Suprapubic skin (tissue), 4 donors: ENCODE measurements around the gene FAU. TPM values are rescaled to one million over a fixed set of nuclear protein-coding genes. Genes with fewer than 3 reads are reported as not detected.

Experiments
- DNase-seq, 2 donors: peaks; one replicate each; pipeline ENCODE4 v3.0.0-alpha.2; 2019; ENCODE audit warnings: low spot score in 2 of 2
- H3K27ac ChIP-seq: fragments of 200-600 bp; sonication (generic); one replicate; pipeline ENCODE4 v1.5.1; 2019
- H3K27me3 ChIP-seq: fragments of 200-600 bp; sonication (generic); one replicate; pipeline ENCODE4 v1.5.1; 2019
- H3K36me3 ChIP-seq: fragments of 200-600 bp; sonication (generic); one replicate; pipeline ENCODE4 v1.5.1; 2019
- H3K4me1 ChIP-seq: fragments of 200-600 bp; sonication (generic); one replicate; pipeline ENCODE4 v1.5.1; 2019
- H3K4me3 ChIP-seq: fragments of 200-600 bp; sonication (generic); one replicate; pipeline ENCODE4 v1.5.1; 2019; ENCODE audit warnings: mild to moderate bottlenecking
- H3K9me3 ChIP-seq: fragments of 200-600 bp; sonication (generic); one replicate; pipeline ENCODE4 v1.5.1; 2019
- EP300 ChIP-seq: sonication (generic); formaldehyde crosslinking; IDR thresholded peaks from one replicate; pipeline ENCODE4 v1.6.1; 2017; ENCODE audit warnings: antibody characterized with exemption
- POLR2A ChIP-seq, 2 donors: fragments of 450-650 bp; IDR thresholded peaks; one replicate each; pipeline ENCODE4 v1.6.1; 2017; ENCODE audit warnings: antibody characterized with exemption in 2 of 2, mild to moderate bottlenecking in 2 of 2, moderate library complexity in 2 of 2
- POLR2AphosphoS5 ChIP-seq, 3 donors: sonication (generic); formaldehyde crosslinking; IDR thresholded peaks; one replicate each; pipeline ENCODE4 v1.6.1; 2017; ENCODE audit warnings: antibody characterized with exemption in 3 of 3
- WGBS: methylation state at CpG from one replicate; pipeline ENCODE4 v1.1.5; 2018; 5-methylcytosine and 5-hydroxymethylcytosine counted together
- total RNA-seq, 4 donors: library from RNA; depleted of rRNA; stranded (reverse); fragments of >200 nt; gene quantifications; one replicate each; pipeline ENCODE4 v1.1.0, GENCODE V29; 2016
- TF ChIP-seq, protein P1 (sequence below), 2 donors: fragments of 200-600 bp in 1 of 2; fragments of 450-650 bp in 1 of 2; sonication (generic) in 1 of 2; IDR thresholded peaks; one replicate each; pipeline ENCODE4 v1.5.1; 2016 to 2019; ENCODE audit warnings: antibody characterized with exemption in 2 of 2, mild to moderate bottlenecking in 1 of 2, moderate library complexity in 1 of 2

The FAU gene
- total RNA-seq, 4 donors from 2014 or later: 584 to 609 (median 602) TPM

GRCh38 chr11:65134952-65135632 lies 13.2 kb upstream of the FAU start:
- WGBS: 1% methylated on average over 24 of the region's 24 CpGs
- Histone ChIP-seq H3K4me1 (peaks cover 34% of the 10 kb centered on the region), H3K9me3 (no peaks in the 10 kb centered on the region), H3K36me3 (peaks cover 24% of the 10 kb centered on the region), H3K27me3 (no peaks in the 10 kb centered on the region), H3K27ac (peak overlapping the region; percentile 98), H3K4me3 (peak overlapping the region; percentile 80)
- DNase-seq: peak; percentile 94 to 95
- TF ChIP-seq, protein P1, sequence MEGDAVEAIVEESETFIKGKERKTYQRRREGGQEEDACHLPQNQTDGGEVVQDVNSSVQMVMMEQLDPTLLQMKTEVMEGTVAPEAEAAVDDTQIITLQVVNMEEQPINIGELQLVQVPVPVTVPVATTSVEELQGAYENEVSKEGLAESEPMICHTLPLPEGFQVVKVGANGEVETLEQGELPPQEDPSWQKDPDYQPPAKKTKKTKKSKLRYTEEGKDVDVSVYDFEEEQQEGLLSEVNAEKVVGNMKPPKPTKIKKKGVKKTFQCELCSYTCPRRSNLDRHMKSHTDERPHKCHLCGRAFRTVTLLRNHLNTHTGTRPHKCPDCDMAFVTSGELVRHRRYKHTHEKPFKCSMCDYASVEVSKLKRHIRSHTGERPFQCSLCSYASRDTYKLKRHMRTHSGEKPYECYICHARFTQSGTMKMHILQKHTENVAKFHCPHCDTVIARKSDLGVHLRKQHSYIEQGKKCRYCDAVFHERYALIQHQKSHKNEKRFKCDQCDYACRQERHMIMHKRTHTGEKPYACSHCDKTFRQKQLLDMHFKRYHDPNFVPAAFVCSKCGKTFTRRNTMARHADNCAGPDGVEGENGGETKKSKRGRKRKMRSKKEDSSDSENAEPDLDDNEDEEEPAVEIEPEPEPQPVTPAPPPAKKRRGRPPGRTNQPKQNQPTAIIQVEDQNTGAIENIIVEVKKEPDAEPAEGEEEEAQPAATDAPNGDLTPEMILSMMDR (IDR thresholded peaks at IDR 0.05): no peak
- TF ChIP-seq POLR2AphosphoS5 (IDR thresholded peaks at IDR 0.05): peak in 2 of 3 donors; percentile 26 to 57

DNA sequence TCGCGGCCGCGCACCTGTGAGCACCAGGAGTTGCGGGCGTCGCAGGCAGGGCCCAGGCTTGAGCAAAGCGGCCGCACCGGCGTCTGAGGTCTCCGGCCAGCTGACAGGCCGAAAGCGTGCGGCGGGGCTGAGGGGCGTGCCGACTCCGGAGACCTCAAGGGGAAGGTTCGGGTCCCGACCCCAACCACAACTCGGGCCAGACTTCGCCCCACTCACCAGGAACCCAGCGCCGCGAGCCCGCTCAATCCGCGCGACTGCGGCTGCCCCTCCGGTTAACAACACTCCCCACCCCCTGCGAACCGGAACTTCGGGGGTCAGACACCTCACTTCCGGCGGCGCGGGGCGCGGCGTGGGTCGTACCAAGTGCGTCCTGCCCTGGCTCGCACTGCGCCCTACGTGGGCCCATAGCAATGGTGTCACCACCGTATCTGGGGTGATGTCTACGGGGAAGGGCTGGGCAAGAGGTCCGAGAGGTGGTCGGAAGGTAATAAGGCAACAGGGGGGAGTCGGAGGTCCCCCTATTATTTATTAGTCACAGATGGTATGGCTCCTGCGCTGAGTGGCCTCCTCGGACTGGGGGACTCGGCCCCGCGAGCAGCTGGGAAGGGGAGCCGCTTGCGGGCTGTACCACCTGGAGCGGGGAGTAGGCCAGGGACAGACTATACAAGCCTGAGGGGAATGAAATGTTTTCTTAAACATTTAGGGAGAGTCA lies 12.5 kb upstream of the FAU start, which contains the start of gene SYVN1:
Gene SYVN1 (minus strand): TSS at position 280 of the 712 bp plus-strand sequence. CDS start 918 bp downstream, outside the sequence.
- peaks cover 34% of the 10 kb centered on the region for H3K4me1 ChIP-seq
- H3K4me3 ChIP-seq: peak within 1 kb of the TSS; percentile 80
- TF ChIP-seq, protein P1 (IDR thresholded peaks at IDR 0.05): no peak
- peak; percentile 85 to 94 for TF ChIP-seq POLR2A (IDR thresholded peaks at IDR 0.05)
- TF ChIP-seq POLR2AphosphoS5 (IDR thresholded peaks at IDR 0.05): peak; percentile 75 to 99 (median 95)
- H3K27ac ChIP-seq: peak within 1 kb of the TSS; percentile 98
- WGBS: 5% methylated on average over 10 of the region's 60 CpGs
- peak; percentile 94 to 97 for DNase-seq
- peaks cover 31% of the 10 kb centered on the region for H3K36me3 ChIP-seq
- H3K9me3 ChIP-seq: no peaks in the 10 kb centered on the region
- no peaks in the 10 kb centered on the region for H3K27me3 ChIP-seq

GRCh38 chr11:65133724-65134123 lies 11.8 kb upstream of the FAU start:
- DNase-seq: peak in 1 of 2 donors; percentile 72
- WGBS: under 1% methylated on average over 15 of the region's 20 CpGs
- Histone ChIP-seq H3K27ac (peak overlapping the region; percentile 98), H3K4me1 (peaks cover 34% of the 10 kb centered on the region), H3K27me3 (no peaks in the 10 kb centered on the region), H3K4me3 (peak overlapping the region; percentile 80), H3K36me3 (peaks cover 38% of the 10 kb centered on the region), H3K9me3 (no peaks in the 10 kb centered on the region)
- TF ChIP-seq POLR2AphosphoS5 (IDR thresholded peaks at IDR 0.05): no peak

DNA sequence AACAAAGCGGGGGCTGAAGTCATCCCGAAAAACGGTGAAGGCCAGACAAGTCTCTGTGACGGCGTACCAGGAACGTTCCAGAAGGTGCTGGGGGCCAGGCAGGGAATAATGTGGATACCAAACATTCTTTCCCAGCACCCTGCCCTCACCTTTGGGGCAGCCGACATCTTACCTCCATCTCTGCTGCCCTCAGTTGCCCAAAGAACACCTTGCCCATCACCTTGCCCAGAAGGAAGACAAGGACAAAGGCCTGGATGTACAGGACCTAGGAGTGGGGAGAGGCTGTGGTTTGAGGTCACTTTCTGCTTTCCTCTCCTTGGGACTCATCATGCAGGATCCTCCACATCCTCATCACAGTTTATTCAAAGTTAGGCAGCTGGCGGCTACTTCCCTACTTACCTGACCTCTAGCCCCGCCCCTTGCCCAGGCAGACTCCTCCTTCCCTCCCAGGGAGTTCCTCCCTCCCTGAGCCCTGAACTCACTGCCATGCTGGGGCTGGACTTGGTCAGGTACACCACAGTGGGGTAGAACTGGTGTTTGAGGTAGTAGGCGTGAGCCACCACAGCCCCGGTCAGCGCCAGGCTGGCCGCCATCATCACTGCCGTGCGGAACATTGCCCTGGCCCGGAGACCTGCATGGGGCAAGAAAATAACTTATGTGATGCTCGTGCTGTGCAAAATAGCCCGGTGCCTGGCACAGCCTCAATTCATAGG lies 11.2 kb upstream of the FAU start:
- 43% methylated on average over 18 of the region's 18 CpGs for WGBS
- Histone ChIP-seq H3K4me3 (peak overlapping the region; percentile 80), H3K27ac (peak overlapping the region; percentile 98), H3K4me1 (peaks cover 34% of the 10 kb centered on the region), H3K9me3 (no peaks in the 10 kb centered on the region), H3K36me3 (peaks cover 44% of the 10 kb centered on the region), H3K27me3 (no peaks in the 10 kb centered on the region)
- TF ChIP-seq POLR2AphosphoS5 (IDR thresholded peaks at IDR 0.05) (no peak), EP300 (no peak), POLR2A (IDR thresholded peaks at IDR 0.05) (no peak)
- TF ChIP-seq, protein P1 (IDR thresholded peaks at IDR 0.05): no peak
- DNase-seq: peak in 1 of 2 donors; percentile 74

GRCh38 chr11:65132238-65132987 lies 10.5 kb upstream of the FAU start:
- no peak overlapping the region for H3K27ac ChIP-seq

More at GRCh38 chr11:65132238-65132987, 10.5 kb upstream of the FAU start:
- TF ChIP-seq POLR2A (IDR thresholded peaks at IDR 0.05) (no peak), EP300 (no peak), POLR2AphosphoS5 (IDR thresholded peaks at IDR 0.05) (no peak)
- TF ChIP-seq, protein P1 (IDR thresholded peaks at IDR 0.05): no peak
- peaks cover 51% of the 10 kb centered on the region for H3K36me3 ChIP-seq
- DNase-seq: peak; percentile 63 to 65
- peaks cover 34% of the 10 kb centered on the region for H3K4me1 ChIP-seq
- no peaks in the 10 kb centered on the region for H3K9me3 ChIP-seq
- 79% methylated on average over 10 of the region's 10 CpGs for WGBS
- no peaks in the 10 kb centered on the region for H3K27me3 ChIP-seq
- peak overlapping the region; percentile 80 for H3K4me3 ChIP-seq
